ENCODE results near the gene CCDC102A. TPM values are rescaled to one million over a fixed set of nuclear protein-coding genes. Genes with fewer than 3 reads are reported as not detected.

Gene CCDC102A
- total RNA-seq, 1 donor from 2014 or later, result 11.3 TPM

DNA sequence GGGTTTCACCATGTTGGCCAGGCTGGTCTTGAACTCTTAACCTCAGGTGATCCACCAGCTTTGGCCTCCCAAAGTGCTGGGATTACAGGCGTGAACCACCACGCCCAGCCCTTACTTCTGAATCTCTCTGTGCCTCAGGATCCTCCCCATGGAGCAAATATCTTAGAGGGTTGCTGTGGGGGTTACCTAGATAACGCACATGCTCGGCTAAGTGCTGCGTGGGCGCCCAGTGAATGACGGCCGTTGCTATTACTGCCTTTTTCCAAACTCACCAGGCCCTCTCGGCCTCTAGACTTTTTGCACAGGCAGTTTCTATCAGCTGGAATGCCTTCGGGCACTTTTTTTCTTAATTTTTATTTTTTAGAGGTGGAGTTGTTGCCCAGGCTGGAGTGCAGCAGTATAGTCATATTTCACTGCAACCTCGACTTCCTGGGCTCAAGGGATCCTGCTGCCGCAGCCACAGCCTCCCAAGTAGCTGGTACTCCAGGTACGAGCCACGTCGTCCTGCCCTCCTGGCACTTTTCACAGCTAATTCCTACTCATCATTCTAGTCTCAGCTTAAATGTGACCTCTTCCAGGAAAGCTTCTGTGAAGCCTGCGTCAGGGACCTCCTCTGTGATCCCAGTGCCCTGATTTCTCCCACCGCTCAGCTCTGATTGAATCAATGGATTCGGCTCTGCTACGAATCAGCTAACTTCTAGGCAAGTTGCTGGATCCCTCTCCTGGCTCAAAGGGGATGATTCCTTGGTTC lies 8.6 kb downstream of the CCDC102A start:
- intact Hi-C loops (cut with micrococcal nuclease), result no loop called here

GRCh38 chr16:57527027-57527426 lies 9.3 kb downstream of the CCDC102A start:
- no peak overlapping the region for H3K27ac ChIP-seq (replicated peaks)

More for the DNA sequence above, 8.6 kb downstream of the CCDC102A start:
- TF ChIP-seq, protein P1, sequence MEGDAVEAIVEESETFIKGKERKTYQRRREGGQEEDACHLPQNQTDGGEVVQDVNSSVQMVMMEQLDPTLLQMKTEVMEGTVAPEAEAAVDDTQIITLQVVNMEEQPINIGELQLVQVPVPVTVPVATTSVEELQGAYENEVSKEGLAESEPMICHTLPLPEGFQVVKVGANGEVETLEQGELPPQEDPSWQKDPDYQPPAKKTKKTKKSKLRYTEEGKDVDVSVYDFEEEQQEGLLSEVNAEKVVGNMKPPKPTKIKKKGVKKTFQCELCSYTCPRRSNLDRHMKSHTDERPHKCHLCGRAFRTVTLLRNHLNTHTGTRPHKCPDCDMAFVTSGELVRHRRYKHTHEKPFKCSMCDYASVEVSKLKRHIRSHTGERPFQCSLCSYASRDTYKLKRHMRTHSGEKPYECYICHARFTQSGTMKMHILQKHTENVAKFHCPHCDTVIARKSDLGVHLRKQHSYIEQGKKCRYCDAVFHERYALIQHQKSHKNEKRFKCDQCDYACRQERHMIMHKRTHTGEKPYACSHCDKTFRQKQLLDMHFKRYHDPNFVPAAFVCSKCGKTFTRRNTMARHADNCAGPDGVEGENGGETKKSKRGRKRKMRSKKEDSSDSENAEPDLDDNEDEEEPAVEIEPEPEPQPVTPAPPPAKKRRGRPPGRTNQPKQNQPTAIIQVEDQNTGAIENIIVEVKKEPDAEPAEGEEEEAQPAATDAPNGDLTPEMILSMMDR (IDR thresholded peaks at IDR 0.05; ENCODE audit: borderline replicate concordance), result no peak
- H3K27me3 ChIP-seq (ENCODE audit: low read depth), result no peaks in the 10 kb centered on the region
- H3K4me3 ChIP-seq, result no peak overlapping the region
- DNase-seq, result no peak
- H3K4me1 ChIP-seq, result peaks cover 34% of the 10 kb centered on the region
- H3K9me3 ChIP-seq (replicated peaks), result no peaks in the 10 kb centered on the region
- no peak overlapping the region for H3K27ac ChIP-seq (replicated peaks)
- H3K36me3 ChIP-seq, result peaks cover 4% of the 10 kb centered on the region

DNA sequence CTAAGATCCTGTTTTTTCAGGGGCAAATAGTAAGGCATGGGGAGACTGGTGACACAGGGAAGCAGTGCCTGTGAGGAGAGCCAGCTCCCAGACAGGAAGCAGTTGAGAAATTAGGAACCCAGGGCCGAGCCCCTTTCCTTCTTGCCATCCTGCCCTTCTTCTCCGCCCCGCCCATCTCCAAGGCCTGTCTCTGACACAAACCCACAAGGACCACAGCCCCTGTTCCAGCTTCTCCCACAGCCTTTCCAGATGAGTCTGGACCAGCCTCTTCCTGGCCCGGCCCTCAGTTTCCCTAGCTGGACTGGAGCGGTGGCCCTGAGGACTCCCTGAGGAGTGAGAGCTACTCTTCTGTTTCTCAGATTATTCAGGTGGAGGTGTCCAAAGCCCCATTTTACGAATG lies 9.9 kb downstream of the CCDC102A start:
- Histone ChIP-seq H3K4me3 (no peak overlapping the region), H3K4me1 (peaks cover 29% of the 10 kb centered on the region), H3K27me3 (ENCODE audit: low read depth) (no peaks in the 10 kb centered on the region), H3K27ac (replicated peaks) (no peak overlapping the region), H3K36me3 (peaks cover 4% of the 10 kb centered on the region), H3K9me3 (replicated peaks) (no peaks in the 10 kb centered on the region)
- TF ChIP-seq, protein P1 (IDR thresholded peaks at IDR 0.05; ENCODE audit: borderline replicate concordance), result no peak
- intact Hi-C loops (cut with micrococcal nuclease), result no loop called here
- DNase-seq, result no peak

More at GRCh38 chr16:57527027-57527426, 9.3 kb downstream of the CCDC102A start:
- Histone ChIP-seq H3K4me3 (no peak overlapping the region), H3K36me3 (peaks cover 4% of the 10 kb centered on the region), H3K27me3 (ENCODE audit: low read depth) (no peaks in the 10 kb centered on the region), H3K9me3 (replicated peaks) (no peaks in the 10 kb centered on the region), H3K4me1 (peaks cover 29% of the 10 kb centered on the region)
- TF ChIP-seq, protein P1 (IDR thresholded peaks at IDR 0.05; ENCODE audit: borderline replicate concordance), result no peak
- intact Hi-C loops (cut with micrococcal nuclease), result no loop called here
- DNase-seq, result no peak

GRCh38 chr16:57525761-57526160 lies 10.6 kb downstream of the CCDC102A start:
- DNase-seq, result no peak
- intact Hi-C loops (cut with micrococcal nuclease), result no loop called here
- H3K9me3 ChIP-seq (replicated peaks), result no peaks in the 10 kb centered on the region
- H3K4me3 ChIP-seq, result no peak overlapping the region
- no peaks in the 10 kb centered on the region for H3K27me3 ChIP-seq (ENCODE audit: low read depth)
- H3K27ac ChIP-seq (replicated peaks), result no peak overlapping the region
- peaks cover 9% of the 10 kb centered on the region for H3K36me3 ChIP-seq
- TF ChIP-seq, protein P1 (IDR thresholded peaks at IDR 0.05; ENCODE audit: borderline replicate concordance), result no peak
- H3K4me1 ChIP-seq, result peaks cover 25% of the 10 kb centered on the region

GRCh38 chr16:57522960-57523359 lies 13.4 kb downstream of the CCDC102A start:
- peaks cover 15% of the 10 kb centered on the region for H3K36me3 ChIP-seq

More at GRCh38 chr16:57522960-57523359, 13.4 kb downstream of the CCDC102A start:
- TF ChIP-seq, protein P1 (IDR thresholded peaks at IDR 0.05; ENCODE audit: borderline replicate concordance), result no peak
- Histone ChIP-seq H3K27me3 (ENCODE audit: low read depth) (no peaks in the 10 kb centered on the region), H3K9me3 (replicated peaks) (no peaks in the 10 kb centered on the region), H3K4me3 (no peak overlapping the region), H3K27ac (replicated peaks) (no peak overlapping the region), H3K4me1 (peaks cover 12% of the 10 kb centered on the region)
- intact Hi-C loops (cut with micrococcal nuclease), result no loop called here
- no peak for DNase-seq
